Fibroblast of upper back skin (primary cell): Measurements from ENCODE around the gene CARD9.
"Not testable (repeated sequence)": the region's sequence is repeated elsewhere in the genome, so short reads cannot be mapped to it uniquely, and the experiment has no call there.

Experiments used
- DNase-seq: peaks from one replicate; pipeline ENCODE4 v3.0.0-alpha.2; 2013

CARD9 gene, protein sequence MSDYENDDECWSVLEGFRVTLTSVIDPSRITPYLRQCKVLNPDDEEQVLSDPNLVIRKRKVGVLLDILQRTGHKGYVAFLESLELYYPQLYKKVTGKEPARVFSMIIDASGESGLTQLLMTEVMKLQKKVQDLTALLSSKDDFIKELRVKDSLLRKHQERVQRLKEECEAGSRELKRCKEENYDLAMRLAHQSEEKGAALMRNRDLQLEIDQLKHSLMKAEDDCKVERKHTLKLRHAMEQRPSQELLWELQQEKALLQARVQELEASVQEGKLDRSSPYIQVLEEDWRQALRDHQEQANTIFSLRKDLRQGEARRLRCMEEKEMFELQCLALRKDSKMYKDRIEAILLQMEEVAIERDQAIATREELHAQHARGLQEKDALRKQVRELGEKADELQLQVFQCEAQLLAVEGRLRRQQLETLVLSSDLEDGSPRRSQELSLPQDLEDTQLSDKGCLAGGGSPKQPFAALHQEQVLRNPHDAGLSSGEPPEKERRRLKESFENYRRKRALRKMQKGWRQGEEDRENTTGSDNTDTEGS

DNA sequence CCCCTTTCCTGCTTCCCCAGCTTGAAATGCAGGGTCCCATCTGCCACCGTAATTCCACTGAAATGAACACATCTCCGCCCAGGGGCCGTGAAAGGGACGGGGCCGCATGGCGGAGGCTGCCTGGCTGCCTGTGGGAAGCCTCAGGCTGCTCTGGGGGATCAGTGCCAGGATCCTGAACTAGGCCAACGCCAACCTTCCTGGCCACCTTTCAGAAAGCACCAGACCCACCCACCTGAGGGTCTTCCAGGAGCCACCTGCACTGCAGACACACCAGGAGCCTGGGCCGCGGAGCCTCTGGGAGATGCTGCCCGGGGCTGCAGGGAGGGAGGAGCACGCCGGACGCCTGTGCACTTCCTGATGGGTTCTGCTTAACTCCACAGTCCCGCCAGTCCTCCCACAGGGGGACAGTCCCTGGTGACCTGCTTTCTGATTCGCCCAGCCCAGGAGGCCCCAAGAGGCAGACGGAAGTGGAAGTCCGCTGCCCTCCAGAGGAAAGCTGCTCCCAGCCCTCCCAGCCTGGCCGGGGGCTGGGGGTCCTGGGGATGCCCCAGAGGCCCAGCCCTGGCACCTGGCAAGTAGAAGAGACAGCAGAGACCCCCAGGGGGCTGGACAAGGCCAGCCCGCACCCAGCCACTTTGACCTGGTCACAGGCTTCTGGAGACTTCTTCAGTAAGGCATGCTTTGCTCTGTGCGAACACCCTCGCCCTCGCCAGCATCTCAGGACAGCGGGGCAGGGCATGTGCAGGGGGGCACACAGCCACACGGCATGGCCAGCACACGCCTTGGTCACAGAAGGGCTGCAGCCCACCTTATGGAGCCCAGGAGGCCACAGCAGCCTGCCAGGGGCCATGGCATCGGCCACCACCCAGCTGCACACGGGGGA, at the start of gene CARD9:
Gene CARD9, minus strand, starts transcription at position 370 of the 883 bp plus-strand sequence. CDS start 1,591 bp downstream, outside the sequence.
- no peak for DNase-seq

DNA sequence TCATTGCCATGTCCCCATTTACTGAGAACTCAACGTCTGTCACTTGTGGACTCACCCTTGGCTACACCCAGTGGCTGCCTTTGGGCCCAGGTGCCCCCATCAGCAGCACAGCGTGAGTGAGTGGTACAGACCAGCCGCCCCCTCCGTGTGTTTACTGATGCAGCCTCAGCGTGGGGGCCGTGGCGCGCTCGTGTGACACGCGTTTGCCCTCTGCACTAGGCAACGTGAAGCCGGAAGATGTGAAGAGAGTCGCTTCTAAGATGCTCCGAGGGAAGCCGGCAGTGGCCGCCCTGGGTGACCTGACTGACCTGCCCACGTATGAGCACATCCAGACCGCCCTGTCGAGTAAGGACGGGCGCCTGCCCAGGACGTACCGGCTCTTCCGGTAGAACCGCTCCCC, 49.4 kb upstream of the CARD9 start:
- DNase-seq, result no peak

DNA sequence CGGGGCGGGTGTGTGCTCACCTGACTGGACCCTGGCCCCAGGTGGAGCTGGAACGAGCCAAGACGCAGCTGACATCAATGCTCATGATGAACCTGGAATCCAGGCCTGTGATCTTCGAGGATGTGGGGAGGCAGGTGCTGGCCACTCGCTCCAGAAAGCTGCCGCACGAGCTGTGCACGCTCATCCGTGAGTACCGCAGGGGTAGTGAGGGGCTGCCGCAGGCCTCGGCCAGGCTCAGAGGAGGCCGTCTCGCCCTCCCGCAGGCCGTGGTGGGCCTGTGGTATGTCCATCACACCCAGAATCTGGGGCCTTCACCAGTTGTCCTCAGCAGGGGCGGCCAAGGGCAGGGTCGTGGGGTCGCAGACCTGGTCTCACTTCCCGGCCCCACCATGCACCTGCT, 48.3 kb upstream of the CARD9 start:
- no peak for DNase-seq

DNA sequence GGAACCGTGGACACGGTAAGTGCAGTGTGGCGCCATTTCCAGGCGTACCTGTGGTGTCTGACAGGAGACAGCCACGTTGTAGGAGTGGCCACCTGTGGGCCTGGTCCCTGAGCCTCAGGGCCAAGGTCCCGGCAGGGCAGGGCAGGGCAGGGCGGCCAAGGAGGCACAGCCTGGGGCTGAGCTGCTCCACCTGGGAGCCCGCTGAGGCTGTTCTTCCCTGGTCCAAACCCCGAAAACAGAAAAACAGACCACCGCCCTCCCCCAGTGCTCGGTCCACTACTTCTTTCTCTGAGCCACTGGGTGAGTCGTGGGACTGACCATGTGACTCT, 45.6 kb upstream of the CARD9 start:
- DNase-seq, result no peak

DNA sequence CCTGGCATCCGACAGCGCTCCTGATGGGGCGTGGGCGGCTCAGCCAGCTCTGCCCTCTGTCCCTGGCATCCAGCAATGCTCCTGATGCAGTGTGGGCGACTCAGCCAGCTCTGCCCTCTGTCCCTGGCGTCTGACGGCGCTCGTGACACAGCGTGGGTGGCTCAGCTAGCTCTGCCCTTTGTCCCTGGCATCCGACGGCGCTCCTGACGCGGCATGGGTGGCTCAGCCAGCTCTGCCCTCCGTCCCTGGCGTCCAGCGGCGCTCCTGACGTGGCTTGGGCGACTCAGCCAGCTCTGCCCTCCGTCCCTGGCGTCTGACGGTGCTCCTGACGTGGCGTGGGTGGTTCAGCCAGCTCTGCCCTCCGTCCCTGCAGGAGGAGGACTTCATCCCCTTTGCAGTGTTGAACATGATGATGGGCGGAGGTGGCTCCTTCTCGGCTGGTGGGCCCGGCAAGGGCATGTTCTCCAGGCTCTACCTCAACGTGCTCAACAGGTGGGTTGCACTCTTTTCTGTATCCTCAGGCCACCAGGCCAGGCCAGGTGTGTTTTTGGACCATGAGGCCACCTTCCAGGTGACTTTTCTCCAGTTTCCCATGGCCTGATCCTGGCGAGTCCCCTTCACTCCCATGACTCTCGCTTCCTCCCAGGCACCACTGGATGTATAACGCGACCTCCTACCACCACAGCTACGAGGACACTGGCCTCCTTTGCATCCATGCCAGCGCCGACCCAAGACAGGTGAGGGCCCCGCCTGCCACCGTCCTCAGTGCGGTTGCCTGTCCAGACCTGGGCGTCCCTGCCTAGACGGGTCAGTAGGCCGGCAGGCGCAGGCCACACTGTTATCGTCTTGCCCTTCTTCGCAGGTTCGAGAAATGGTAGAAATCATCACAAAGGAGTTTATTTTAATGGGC, 45.0 kb upstream of the CARD9 start:
- no peak for DNase-seq

DNA sequence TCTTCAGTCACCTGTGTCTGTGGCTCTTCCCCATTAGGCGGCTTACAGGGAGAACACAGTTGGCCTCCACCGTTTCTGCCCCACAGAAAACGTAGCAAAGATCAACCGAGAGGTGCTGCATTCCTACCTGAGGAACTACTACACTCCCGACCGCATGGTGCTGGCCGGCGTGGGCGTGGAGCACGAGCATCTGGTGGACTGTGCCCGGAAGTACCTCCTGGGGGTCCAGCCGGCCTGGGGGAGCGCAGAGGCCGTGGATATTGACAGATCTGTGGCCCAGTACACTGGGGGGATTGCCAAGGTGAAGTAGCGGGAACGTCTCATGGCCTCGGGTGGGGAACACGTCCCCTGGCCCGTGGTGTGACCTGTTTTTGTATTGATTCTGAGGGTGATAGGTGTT, 43.4 kb upstream of the CARD9 start:
- no peak for DNase-seq

DNA sequence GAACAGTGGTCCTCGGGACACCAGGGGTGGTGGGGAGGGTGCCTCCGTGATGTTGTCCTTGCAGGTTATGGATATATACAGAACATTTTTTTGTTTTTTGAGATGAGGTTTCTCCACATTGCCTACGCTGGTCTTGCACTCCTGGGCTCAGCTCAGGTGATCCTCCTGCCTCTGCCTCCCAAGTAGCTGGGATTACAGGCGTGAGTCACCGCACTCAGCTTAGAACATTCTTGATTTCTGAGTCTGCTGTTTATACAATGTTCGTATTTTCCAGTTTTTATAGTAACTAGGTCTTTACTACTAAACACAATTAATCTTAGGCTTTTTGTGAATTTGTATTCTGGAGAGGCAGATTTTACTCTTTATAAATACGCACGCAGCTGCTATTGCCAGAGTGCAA, 43.0 kb upstream of the CARD9 start:
- no peak for DNase-seq

DNA sequence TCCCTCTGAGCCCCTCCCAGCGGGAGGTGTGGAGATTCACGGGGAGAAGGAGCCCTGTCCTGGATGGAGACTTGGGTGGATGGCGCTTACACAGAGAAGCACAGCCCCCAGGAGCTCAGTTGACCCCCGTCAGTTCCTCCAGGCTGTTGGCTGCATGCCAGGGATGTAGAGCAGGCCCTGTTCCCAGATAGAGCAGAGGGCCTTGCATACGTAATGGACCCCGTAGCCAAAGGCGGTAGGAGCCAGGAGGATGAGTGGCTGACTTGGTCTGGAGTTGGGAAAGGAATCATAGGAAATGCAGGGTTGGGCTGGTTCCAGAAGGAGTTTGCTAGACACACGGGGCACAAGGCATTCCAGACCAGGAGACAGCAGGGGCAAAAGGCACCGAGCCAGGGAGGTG, 39.5 kb upstream of the CARD9 start:
- no peak for DNase-seq

DNA sequence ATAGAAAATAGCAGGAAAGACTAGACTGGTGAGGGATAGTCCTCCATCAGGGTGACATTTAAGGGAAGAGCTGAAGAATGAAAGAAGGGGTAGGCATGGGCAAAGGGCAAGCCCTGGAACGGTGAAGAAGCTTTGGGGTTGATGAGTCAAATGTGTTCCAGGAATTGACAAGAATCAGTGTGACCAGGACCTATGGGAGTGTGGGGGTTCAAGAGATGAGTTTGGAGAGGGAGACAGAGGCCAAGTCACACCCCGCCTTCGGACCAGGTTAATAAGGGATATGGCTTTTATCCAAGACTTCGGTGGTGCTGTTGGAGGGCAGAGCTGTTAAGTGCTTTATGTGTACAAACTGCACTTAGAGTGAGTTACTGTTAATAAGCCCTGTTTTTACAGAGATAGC, 37.9 kb upstream of the CARD9 start:
- no peak for DNase-seq

DNA sequence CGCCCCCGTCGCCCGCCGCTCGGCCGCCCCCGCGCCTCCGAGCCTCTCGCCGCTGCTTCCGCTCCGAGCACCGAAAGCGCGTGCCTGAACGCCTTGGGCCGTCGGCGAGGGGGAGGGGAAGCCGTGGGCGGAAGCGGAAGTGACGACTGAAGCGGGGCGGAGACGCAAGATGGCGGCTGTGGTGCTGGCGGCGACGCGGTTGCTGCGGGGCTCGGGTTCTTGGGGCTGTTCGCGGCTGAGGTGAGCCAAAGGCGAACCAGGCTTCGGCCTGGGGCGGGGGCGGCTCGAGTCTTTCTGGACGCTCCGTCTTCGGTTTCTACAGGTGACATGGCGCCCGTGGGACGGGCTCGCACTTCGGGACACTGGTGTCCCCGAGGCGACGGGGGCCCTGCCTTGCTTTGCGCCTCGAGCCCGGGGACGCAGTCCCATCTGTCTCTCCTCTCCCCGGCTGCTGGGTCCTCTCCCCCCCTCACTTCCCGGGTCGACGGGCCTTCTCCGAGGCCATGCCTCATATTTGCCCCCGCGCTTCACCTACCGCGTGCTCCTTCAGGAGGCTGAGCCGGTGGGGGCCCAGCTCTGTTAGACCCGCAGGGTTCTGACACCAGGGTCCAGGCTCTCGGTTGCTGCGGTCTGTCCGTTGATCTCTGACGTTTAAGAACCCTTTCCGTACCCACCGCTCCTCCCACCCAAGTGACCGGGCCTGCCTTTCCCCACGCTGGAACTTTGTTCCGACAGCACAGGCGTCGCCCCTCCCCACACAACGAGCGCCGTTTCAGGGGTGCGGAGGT, 37.2 kb upstream of the CARD9 start, which contains the start of the genes ENTR1 and PMPCA:
Gene ENTR1, minus strand, starts transcription at position 115 of the 788 bp plus-strand sequence. CDS start 217 bp downstream, outside the sequence.
Gene PMPCA, plus strand, starts transcription at position 159 of the 788 bp plus-strand sequence. Its CDS starts 11 bp downstream, at position 170.
- peak; percentile 86 for DNase-seq

DNA sequence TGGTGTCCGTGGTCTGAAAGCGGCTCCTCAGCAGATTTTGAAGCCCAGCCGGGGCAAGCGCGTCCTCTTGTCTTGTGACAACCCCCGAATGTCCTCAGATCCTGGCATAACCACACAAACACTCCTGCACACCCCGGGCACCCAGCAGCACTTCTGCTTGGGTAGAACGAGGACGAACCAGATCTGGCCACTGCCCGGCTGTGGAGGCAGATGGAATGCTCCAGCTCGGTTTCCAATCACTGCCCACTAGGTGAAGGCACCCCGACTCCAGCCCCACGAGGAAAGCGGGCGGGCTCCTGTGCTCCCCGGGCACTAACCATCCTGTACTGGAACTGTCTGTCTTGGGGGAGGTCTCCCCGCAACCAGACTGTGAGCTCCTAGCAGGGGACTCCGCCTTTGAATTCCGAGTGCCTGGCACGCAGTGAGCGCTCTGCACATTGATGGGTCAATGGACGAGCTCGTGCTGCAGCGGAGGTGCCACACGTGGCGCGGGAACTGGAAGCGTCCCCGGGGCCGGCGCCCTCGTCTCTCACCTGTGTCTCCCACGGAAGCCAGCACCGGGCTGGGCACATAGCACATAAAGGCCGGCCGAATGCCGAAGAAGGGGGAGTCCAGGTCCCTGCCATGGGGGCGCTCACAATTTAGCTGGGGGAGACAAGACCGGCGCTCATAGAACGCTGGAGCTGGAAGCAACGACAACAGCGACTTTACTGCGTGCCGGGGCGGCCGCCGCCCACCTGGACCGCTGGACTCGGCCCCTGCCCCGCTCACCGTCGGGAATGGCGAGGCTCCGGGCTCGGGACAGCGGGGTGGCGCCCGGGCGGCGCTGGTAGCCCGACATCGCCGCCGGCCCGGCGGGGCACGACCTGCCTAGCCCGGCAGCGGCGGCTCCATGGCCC, 36.3 kb upstream of the CARD9 start:
- DNase-seq, result peak; percentile 22

DNA sequence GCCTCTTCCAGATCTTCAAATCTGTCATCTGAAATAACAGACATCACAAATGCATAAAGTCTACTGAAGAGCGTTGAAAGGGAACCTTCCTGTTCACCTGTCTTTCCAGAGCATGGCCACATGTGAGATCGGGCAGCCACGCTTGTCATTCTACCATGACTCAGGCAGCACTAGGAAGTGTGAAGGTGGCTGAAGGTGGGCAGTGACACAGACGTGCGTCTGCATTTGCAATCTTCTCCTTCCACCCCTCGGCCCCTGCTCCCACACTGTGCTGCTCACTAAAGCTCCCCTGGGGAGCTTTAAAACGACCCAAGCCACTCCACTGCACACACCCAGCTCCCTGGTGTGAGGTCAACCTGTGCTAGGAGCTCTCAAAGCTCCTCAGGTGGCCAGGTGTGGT, 34.4 kb upstream of the CARD9 start:
- DNase-seq, result no peak

DNA sequence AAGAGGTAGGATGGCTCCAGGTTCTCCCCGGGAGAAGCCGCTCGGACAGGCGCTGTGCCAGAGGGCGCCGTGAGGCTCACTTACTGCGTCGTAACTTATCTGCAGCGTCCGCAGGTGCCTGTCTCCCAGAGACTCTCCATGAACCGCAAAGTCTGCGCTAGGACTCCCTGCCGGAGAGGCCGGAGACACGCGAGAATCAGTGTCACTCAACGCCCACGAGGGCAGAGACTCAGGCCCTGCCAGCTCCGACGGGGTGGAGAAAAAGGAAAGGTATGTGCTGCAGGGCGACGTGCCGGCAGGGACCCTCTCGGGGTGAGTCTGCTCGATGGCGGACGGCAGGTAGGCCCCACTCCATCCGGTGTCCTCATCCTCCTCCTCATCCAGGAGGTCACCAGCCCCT, 33.6 kb upstream of the CARD9 start:
- DNase-seq, result not testable (repeated sequence)

DNA sequence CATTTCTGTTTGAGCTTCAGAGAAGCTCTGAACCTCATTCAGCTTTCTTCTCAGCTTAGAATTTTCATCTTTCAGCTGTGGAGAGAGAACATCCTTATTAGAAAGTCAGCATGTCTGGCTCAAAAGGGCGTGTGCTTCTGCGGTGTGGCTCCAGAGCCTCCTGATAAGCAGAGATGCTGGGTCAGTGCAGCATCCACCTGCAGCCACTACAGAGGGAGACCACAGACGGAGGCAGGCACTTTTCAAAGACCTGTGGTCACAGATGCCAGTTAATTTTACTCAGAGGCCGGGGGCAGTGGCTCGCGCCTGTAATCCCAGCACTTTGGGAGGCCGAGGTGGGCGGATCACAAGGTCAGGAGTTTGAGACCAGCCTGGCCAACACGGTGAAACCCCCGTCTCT, 32.4 kb upstream of the CARD9 start:
- DNase-seq, result not testable (repeated sequence)

DNA sequence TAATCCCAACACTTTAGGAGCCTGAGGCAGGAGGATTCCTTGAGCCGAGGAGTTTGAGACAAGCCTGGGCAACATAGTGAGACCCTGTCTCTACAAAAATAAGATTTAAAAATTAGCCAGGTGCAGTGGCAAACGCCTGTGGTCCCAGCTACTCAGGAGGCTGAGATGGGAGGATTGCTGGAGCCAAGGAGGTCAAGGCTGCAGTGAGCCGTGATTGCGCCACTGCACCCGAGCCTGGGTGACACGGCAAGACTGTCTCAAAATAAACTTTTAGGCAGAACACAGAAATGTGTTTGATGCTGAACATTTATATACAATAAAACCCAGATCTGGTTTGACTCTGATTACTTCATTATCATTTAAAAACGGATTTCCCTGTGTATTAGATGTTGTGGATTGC, 32.0 kb upstream of the CARD9 start:
- DNase-seq, result no peak

DNA sequence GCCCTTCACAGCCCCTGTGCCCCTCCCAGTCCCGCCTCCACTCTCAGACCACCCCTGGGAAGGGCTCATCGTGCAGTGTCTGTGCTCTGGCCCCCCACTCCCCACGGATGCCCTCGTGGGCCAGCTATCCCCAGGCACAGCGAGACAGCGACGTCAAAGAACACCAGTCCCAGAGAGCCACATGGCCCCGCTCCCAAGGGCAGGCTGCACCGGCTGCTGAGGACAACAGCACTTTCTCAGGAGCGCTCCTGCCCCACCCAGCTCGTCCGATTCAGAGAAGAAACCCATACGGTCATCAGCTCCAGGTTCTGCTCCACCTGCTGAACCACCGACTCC, 31.3 kb upstream of the CARD9 start:
- no peak for DNase-seq

DNA sequence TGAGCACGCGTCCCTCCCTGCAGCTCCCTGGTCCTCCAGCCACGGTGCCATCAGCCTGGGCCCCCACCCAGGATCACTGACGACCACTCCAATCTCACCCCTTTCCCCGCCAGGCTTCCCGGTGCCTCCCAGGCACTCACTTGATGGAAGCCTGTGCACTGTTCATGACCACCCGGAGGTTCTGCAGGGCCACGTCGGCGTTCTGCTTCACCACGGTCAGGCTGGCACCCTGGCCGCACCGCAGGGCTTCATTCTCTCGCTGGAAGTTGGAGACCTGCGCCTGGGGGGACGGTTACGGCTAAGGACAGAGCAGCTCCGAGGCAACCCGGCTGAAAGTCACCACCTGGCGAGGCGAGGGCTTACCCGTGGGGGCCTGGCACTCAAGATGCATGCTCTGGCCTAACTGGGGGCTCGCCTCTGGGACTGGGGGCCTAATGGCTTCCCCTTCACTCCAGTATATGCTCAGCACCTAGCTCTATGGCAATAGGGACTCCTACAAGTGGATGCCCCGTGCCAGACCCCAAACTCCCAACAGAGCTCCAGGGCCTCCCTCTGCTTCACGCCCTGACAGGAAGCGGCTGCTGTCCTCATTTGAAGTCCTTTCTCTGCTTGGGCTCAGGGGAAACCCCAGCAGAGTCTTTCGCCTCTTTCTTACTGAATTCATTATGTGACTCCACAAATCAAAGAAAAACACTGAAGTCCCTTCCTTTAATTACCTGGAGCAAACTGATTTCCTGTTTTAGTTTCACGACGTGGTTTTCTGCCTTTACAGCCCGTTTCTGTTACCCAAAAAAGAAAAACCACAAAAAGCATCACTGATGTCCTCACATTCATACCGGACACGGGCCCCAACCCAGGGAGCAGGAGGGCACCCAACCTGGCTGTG, 30.7 kb upstream of the CARD9 start:
- no peak for DNase-seq

DNA sequence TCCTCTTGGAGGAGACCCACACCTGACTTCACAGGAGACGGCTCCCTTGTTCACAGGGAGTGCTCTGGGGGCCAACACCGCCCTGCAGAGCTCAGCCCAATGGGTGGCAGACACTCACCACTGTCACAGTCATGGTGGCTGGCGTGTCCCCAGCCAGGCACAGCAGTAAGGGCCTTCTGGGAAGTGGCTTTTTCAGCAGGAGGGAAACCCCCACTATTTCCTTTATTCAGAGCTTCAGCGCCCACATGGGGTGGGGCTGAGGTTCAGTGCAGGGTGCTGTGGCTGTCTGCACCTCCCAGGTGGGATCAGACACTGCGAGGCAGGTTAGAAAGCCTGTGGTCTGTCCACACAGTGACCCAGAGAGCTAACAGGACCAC, 30.1 kb upstream of the CARD9 start:
- DNase-seq, result no peak

DNA sequence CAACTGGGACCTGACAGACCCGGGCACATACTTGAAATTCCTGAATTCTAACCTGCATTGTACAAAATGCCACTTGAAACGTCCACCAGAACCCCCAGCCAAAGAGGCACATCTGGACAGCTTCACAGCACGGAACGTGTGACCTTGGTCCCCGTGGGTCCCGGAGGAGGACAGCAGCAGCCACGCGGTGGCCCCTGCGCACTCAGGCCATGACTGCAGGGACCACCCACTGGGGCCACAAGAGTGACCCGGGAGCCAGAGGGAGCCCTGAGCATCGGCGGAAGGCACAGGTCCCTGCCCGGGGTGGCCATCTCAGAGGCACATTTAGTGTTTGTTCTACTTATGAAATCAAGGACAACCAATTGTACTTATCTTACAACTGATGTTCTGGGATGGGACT, 28.6 kb upstream of the CARD9 start:
- DNase-seq, result no peak
